Panc1 (cell line): ENCODE data around the gene PHF5A. TPM values are rescaled to one million over a fixed set of nuclear protein-coding genes. Genes with fewer than 3 reads are reported as not detected.
"Not testable (repeated sequence)": the region's sequence is repeated elsewhere in the genome, so short reads cannot be mapped to it uniquely, and the experiment has no call there.

Experiments used
- ATAC-seq: fragments of 200-7000 bp; cut with Tn5 transposase; 2 replicates; pipeline ENCODE4 v1.9.1; 2020; ENCODE audit warnings: mild to moderate bottlenecking, moderate library complexity
- BruUV-seq: library from RNA; stranded (reverse); fragments of 400-500 nt; replicated peaks from 2 replicates; lab custom pipeline; 2021; lab: Mats Ljungman, UMichigan
- CTCF ChIA-PET: fragments of 300-600 bp; sonication (Branson Sonifier 250); formaldehyde crosslinking; loops from one replicate; lab custom pipeline; 2022; ENCODE audit warnings: antibody characterized with exemption; lab: Charles Lee
- POLR2A ChIA-PET: fragments of 300-600 bp; sonication (Branson Sonifier 250); formaldehyde crosslinking; loops from one replicate; lab custom pipeline; 2022; ENCODE audit warnings: antibody characterized with exemption; lab: Charles Lee
- DNase-seq: peaks from one replicate; pipeline ENCODE4 v3.0.0-alpha.2; 2010; ENCODE audit warnings: low read depth, low spot score
- H3K27ac ChIP-seq: 2 replicates; pipeline ENCODE4 v1.5.1; 2011; ENCODE audit warnings: mild to moderate bottlenecking, low read length, inconsistent platforms
- H3K27me3 ChIP-seq: fragments of 200-500 bp; sonication (Bioruptor generic); 2 replicates; pipeline ENCODE4 v1.6.0; 2014; ENCODE audit warnings: low read length, inconsistent platforms; ENCODE audit not compliant: control insufficient read depth, insufficient read depth
- H3K36me3 ChIP-seq: fragments of 200-500 bp; sonication (Bioruptor generic); 2 replicates; pipeline ENCODE4 v1.5.1; 2014; ENCODE audit warnings: inconsistent platforms, mild to moderate bottlenecking, low read length, moderate library complexity; ENCODE audit not compliant: control insufficient read depth, insufficient read depth
- H3K4me1 ChIP-seq: 2 replicates; pipeline ENCODE4 v1.5.1; 2011; ENCODE audit warnings: inconsistent platforms, mild to moderate bottlenecking, low read length, moderate library complexity; ENCODE audit not compliant: control insufficient read depth, insufficient read depth
- H3K4me3 ChIP-seq, 2 experiments: 2 replicates each; pipeline ENCODE4 v1.5.1; 2011 to 2012; ENCODE audit warnings: low read depth in 2 of 2, low read length in 2 of 2, mild to moderate bottlenecking in 2 of 2, inconsistent platforms in 1 of 2, moderate library complexity in 1 of 2
- H3K9me3 ChIP-seq: fragments of 200-500 bp; sonication (Bioruptor generic); 2 replicates; pipeline ENCODE4 v1.5.1; 2014; ENCODE audit warnings: low read depth, mild to moderate bottlenecking, inconsistent platforms, low read length, moderate library complexity; ENCODE audit not compliant: control insufficient read depth, insufficient read depth
- POLR2AphosphoS5 ChIP-seq: IDR thresholded peaks from 2 replicates; pipeline ENCODE4 v1.6.1; 2012; ENCODE audit warnings: mild to moderate bottlenecking, low read depth, low read length, moderate library complexity
- REST ChIP-seq, 2 experiments: IDR thresholded peaks; 2 replicates each; pipeline ENCODE4 v1.6.1; 2011 to 2012; ENCODE audit warnings: low read depth in 2 of 2, control low read depth in 1 of 2, low read length in 1 of 2, mild to moderate bottlenecking in 1 of 2, moderate library complexity in 1 of 2; ENCODE audit not compliant: insufficient read depth in 1 of 2
- SIN3A ChIP-seq: IDR thresholded peaks from 2 replicates; pipeline ENCODE4 v1.6.1; 2012; ENCODE audit warnings: low read depth, mild to moderate bottlenecking, low read length, moderate library complexity, borderline replicate concordance; ENCODE audit not compliant: insufficient read depth
- TCF7L2 ChIP-seq: IDR thresholded peaks from 2 replicates; pipeline ENCODE4 v1.6.1; 2011; ENCODE audit warnings: mild to moderate bottlenecking, low read depth, low read length, inconsistent platforms
- in situ Hi-C: cut with HindIII; loops from 2 replicates; pipeline ENCODE4 v1.10.0; 2016; ENCODE audit warnings: low sequenced_read_pairs, low pct_unique_long_range_greater_than_20kb
- intact Hi-C: fragments of 100-400 bp; cut with micrococcal nuclease; formaldehyde crosslinking; loops from one replicate; pipeline ENCODE4 v1.10.0; 2022; ENCODE audit not compliant: unreplicated experiment
- total RNA-seq: library from RNA; stranded (reverse); gene quantifications from one replicate; pipeline ENCODE4 v1.2.1, GENCODE V29; 2021; ENCODE audit not compliant: unreplicated experiment
- TF ChIP-seq, protein P1 (sequence below): fragments of 450-650 bp; IDR thresholded peaks from 2 replicates; pipeline ENCODE4 v1.5.1; 2017; ENCODE audit warnings: mild to moderate bottlenecking

Gene PHF5A
- total RNA-seq, 1 experiment from 2014 or later = 34.9 TPM

DNA sequence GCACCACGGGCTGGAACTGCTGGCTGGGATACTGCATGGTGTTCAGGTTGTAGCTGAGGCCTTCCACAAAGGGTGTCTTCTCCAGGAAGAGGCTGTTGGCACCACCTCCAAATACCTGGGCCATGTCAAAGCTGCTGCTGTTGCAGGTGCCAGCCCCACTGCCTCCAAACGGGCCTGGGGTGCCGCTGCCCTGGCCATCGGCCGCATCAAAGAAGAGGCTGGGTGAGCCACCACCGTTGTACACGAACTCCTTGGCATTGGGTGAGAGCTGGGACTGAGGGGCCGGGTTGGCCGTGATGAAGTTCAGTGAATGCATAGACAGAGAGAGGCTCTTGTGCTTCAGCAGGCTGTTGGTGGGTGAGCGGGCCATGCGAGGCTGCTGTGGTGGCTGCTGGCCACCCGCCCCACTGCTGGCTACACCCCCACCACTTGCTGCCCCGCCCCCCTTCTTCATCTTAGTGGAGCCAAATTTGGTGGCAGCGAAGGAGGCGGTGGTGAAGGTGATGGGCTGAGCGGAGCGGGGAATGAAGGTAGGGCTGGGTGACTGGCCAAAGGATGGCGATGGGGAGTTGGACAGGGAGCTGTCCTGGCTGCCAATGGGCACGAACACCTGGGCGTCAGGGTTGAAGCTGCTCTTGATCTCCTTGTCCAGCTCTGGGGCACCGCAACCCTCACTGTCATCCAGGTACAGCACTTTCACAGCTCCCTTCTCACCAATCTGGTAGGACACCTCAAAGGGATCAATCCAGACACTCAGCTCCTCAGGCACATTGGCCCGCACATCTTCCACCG is 32.0 kb downstream of the PHF5A start:
- DNase-seq (no peak), ATAC-seq (no peak)
- no peak for TF ChIP-seq REST (IDR thresholded peaks at IDR 0.05; ENCODE audit: insufficient read depth in 1 of 2, low read depth in 2 of 2, low read length in 1 of 2)
- TF ChIP-seq TCF7L2 = no peak
- TF ChIP-seq SIN3A = no peak
- TF ChIP-seq, protein P1, sequence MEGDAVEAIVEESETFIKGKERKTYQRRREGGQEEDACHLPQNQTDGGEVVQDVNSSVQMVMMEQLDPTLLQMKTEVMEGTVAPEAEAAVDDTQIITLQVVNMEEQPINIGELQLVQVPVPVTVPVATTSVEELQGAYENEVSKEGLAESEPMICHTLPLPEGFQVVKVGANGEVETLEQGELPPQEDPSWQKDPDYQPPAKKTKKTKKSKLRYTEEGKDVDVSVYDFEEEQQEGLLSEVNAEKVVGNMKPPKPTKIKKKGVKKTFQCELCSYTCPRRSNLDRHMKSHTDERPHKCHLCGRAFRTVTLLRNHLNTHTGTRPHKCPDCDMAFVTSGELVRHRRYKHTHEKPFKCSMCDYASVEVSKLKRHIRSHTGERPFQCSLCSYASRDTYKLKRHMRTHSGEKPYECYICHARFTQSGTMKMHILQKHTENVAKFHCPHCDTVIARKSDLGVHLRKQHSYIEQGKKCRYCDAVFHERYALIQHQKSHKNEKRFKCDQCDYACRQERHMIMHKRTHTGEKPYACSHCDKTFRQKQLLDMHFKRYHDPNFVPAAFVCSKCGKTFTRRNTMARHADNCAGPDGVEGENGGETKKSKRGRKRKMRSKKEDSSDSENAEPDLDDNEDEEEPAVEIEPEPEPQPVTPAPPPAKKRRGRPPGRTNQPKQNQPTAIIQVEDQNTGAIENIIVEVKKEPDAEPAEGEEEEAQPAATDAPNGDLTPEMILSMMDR = no peak
- no peak for TF ChIP-seq POLR2AphosphoS5
- no peaks in the 10 kb centered on the region for H3K27me3 ChIP-seq
- H3K4me1 ChIP-seq = no peaks in the 10 kb centered on the region
- no peak overlapping the region for H3K4me3 ChIP-seq
- no peak overlapping the region for H3K27ac ChIP-seq
- H3K9me3 ChIP-seq = no peaks in the 10 kb centered on the region
- intact Hi-C loops = no loop called here
- BruUV-seq = no TSS peak
- POLR2A ChIA-PET = no interaction called here
- H3K36me3 ChIP-seq = peaks cover 4% of the 10 kb centered on the region; the same call in 1 of the 2 replicates
- in situ Hi-C loops = no loop called here
- CTCF ChIA-PET = no interaction called here

- no peak for DNase-seq
- no TSS peak for BruUV-seq
- ChIA-PET POLR2A (no interaction called here), CTCF (no interaction called here)
- no peak overlapping the region for H3K4me3 ChIP-seq
- H3K27me3 ChIP-seq = no peaks in the 10 kb centered on the region
- H3K9me3 ChIP-seq = no peaks in the 10 kb centered on the region
- TF ChIP-seq REST (IDR thresholded peaks at IDR 0.05; ENCODE audit: insufficient read depth in 1 of 2, low read depth in 2 of 2, low read length in 1 of 2) (no peak), SIN3A (no peak), POLR2AphosphoS5 (no peak), TCF7L2 (no peak)
- TF ChIP-seq, protein P1 = no peak
- peaks cover 4% of the 10 kb centered on the region; the same call in 1 of the 2 replicates for H3K36me3 ChIP-seq
- in situ Hi-C loops (no loop called here), intact Hi-C loops (no loop called here)
- H3K27ac ChIP-seq = no peak overlapping the region
- H3K4me1 ChIP-seq = no peaks in the 10 kb centered on the region
- no peak for ATAC-seq
Observed at GRCh38 chr22:41435560-41435959, 32.9 kb downstream of the PHF5A start.

DNA sequence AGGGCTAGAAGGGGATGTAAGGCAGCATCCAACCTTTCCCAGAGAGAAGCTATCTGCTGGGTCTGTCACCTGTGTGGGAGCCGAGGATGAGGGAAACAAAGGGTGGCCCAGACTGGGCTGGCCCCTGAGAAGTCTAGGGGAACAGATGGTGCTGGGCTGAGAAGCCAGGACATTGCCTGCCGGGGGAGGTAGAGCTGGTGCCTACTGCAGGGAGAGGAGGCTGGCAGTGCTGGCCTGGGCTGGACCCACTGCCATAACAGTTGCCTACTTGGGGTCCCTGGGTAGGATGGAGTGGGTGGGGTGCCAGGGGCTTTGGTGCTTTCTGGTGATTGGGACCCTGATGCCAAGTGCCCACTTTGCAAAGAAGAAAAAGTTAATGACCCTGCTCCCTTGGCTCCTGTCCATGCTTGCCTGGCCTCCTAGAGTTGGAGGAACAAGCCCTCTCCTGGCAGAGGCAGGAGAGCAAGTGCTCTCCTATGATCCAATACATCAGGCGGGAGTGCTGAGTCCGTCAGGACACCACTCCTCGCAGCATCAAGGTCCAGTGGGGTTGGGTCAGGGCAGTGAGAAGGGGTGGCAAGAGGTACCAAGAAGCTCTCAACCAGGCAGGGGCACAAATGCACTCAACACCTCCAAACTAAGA is 34.0 kb downstream of the PHF5A start:
- DNase-seq, intact Hi-C loops, H3K4me1 ChIP-seq, BruUV-seq, H3K27me3 ChIP-seq, in situ Hi-C loops, POLR2A ChIA-PET, CTCF ChIA-PET, H3K4me3 ChIP-seq, H3K36me3 ChIP-seq, H3K9me3 ChIP-seq, ATAC-seq, H3K27ac ChIP-seq: not testable (repeated sequence)
